ENCODE results near the gene PEMT. TPM values are rescaled to one million over a fixed set of nuclear protein-coding genes. Genes with fewer than 3 reads are reported as not detected.

PEMT gene
- total and polyA plus RNA-seq, 12 donors, result 19.7 to 141 (median 65.3) TPM

- Histone ChIP-seq H3K27me3 (no peaks in the 10 kb centered on the region), H3K4me1 (replicated peaks in 1 of 2) (peaks cover 0 to 21% of the 10 kb centered on the region in 2 donors), H3K36me3 (replicated peaks in 1 of 2) (no peaks in the 10 kb centered on the region), H3K27ac (peak overlapping the region in 2 of 5 donors; percentile 38 to 80), H3K9me3 (replicated peaks in 1 of 3) (no peaks in the 10 kb centered on the region), H3K4me3 (no peak overlapping the region)
- intact Hi-C loops (cut with DNase I), result no loop called here
- 79 to 87% (median 81%) methylated on average over 5 to 15 of the region's 15 CpGs for WGBS, 4 donors
- TF ChIP-seq CTCF (IDR thresholded peaks at IDR 0.05) (no peak), POLR2A (IDR thresholded peaks at IDR 0.05) (no peak)
- DNase-seq, result peak in 5 of 7 donors; percentile 28 to 71 (median 60)
Observed at GRCh38 chr17:17537311-17538099, 54.0 kb downstream of the PEMT start.

- Histone ChIP-seq H3K27me3 (no peaks in the 10 kb centered on the region), H3K27ac (peak overlapping the region in 2 of 5 donors; percentile 80 to 81), H3K9me3 (replicated peaks in 1 of 3) (no peaks in the 10 kb centered on the region), H3K4me1 (replicated peaks in 1 of 2) (peaks cover 0 to 21% of the 10 kb centered on the region in 2 donors), H3K36me3 (replicated peaks in 1 of 2) (no peaks in the 10 kb centered on the region), H3K4me3 (no peak overlapping the region)
- WGBS, 4 donors, result 96 to 97% (median 96%) methylated on average over 5 to 15 of the region's 15 CpGs
- intact Hi-C loops (cut with DNase I), result no loop called here
- no peak for DNase-seq
- TF ChIP-seq POLR2A (IDR thresholded peaks at IDR 0.05), result no peak
- TF ChIP-seq CTCF (IDR thresholded peaks at IDR 0.05), result no peak
Observed at GRCh38 chr17:17536702-17537101, 54.8 kb downstream of the PEMT start.

- H3K4me3 ChIP-seq, result no peak overlapping the region
- H3K27ac ChIP-seq, result peak overlapping the region in 3 of 5 donors; percentile 30 to 81 (median 80)
- H3K9me3 ChIP-seq (replicated peaks in 1 of 3), result no peaks in the 10 kb centered on the region
- no peaks in the 10 kb centered on the region for H3K27me3 ChIP-seq
- TF ChIP-seq CTCF (IDR thresholded peaks at IDR 0.05) (no peak), POLR2A (IDR thresholded peaks at IDR 0.05) (no peak)
- H3K36me3 ChIP-seq (replicated peaks in 1 of 2), result no peaks in the 10 kb centered on the region
- peaks cover 0 to 21% of the 10 kb centered on the region in 2 donors for H3K4me1 ChIP-seq (replicated peaks in 1 of 2)
- DNase-seq, result peak; percentile 91 to 95 (median 95)
- WGBS, 4 donors, result 47 to 60% (median 50%) methylated on average over 1 to 7 of the region's 7 CpGs
- intact Hi-C loops (cut with DNase I), result no loop called here
Observed at GRCh38 chr17:17535957-17536356, 55.6 kb downstream of the PEMT start.

- Histone ChIP-seq H3K4me3 (no peak overlapping the region), H3K4me1 (replicated peaks in 1 of 2) (peaks cover 0 to 13% of the 10 kb centered on the region in 2 donors), H3K27ac (no peak overlapping the region), H3K36me3 (replicated peaks in 1 of 2) (no peaks in the 10 kb centered on the region), H3K27me3 (no peaks in the 10 kb centered on the region), H3K9me3 (replicated peaks in 1 of 3) (no peaks in the 10 kb centered on the region)
- DNase-seq, result no peak
- no peak for TF ChIP-seq CTCF (IDR thresholded peaks at IDR 0.05)
- no peak for TF ChIP-seq POLR2A (IDR thresholded peaks at IDR 0.05)
- 94 to 100% (median 96%) methylated on average over 3 of the region's 3 CpGs for WGBS, 4 donors
- intact Hi-C loops (cut with DNase I), result no loop called here
Observed at GRCh38 chr17:17533901-17534441, 57.5 kb downstream of the PEMT start.

Data from adrenal gland (tissue), 12 donors.